ENCODE results near the gene ZFYVE9.
"Not testable (repeated sequence)": the region's sequence is repeated elsewhere in the genome, so short reads cannot be mapped to it uniquely, and the experiment has no call there.

ZFYVE9 gene

DNA sequence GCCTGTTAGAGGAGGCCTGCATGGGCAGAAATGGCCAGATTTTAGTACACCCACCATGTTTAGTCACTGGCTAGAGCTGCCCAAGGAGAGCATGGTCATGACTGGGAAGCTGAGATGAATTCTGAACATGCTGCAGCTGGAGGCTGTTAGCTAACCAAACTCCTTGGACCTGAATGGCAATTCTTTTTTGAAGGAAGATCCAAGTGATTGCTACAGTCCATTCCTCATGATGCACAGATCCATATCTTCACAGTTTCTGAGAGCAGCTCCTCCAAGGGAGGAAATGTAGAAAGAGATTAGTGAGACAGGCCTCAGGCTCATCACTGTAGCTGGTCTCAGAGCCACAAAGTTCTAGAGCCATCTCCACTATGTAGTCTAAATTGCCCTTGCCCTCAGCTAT is 11.1 kb downstream of the ZFYVE9 start:
- FAIRE-seq (no peak), DNase-seq (ENCODE audit: insufficient read length) (no peak)
- TF ChIP-seq POLR2A (IDR thresholded peaks at IDR 0.05; ENCODE audit: low read depth, low read length) (no peak), POLR2AphosphoS5 (IDR thresholded peaks at IDR 0.05; ENCODE audit: low read depth, low read length) (no peak), TAF1 (IDR thresholded peaks at IDR 0.05; ENCODE audit: borderline replicate concordance, low read depth, low read length) (no peak)

DNA sequence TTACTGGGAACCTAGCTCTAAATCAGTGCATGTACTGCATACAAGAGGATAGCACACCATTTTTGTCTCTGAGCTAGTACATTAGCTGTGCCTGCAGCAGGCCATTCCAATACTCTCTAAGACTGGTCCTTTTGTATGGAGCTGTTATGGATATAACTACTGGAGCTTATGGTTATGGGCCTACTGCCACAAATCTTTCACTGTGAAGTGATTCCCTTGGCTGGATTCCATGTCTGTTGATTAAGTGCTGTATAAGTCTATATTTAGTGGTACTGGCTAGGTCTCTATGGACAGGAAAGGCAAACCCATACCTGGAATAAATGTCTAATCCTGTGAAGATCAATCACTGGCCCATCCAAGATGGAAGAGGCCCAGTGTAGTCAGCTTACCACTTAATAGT is 12.0 kb downstream of the ZFYVE9 start:
- FAIRE-seq (no peak), DNase-seq (ENCODE audit: insufficient read length) (no peak)
- TF ChIP-seq POLR2AphosphoS5 (IDR thresholded peaks at IDR 0.05; ENCODE audit: low read depth, low read length), result no peak
- TF ChIP-seq TAF1 (IDR thresholded peaks at IDR 0.05; ENCODE audit: borderline replicate concordance, low read depth, low read length), result no peak
- no peak for TF ChIP-seq POLR2A (IDR thresholded peaks at IDR 0.05; ENCODE audit: low read depth, low read length)

DNA sequence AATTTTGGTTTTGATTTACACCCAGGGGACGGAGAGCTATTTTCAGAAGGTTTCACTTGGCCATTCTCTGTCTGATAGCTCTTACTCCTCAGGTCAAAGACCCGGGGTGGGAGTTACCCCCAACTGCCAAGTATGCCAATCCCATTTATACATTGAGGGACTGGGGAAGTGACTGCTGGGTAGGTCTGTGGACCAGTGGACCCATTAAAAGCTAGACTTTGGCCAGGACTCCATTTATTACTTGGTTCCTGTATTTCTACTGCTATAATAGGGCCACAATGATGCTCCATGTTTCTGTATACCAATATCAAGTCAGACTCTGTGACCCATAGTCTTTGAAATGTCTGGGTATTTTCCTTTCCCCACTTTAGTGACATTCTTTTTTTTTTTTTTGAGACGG is 14.6 kb downstream of the ZFYVE9 start:
- FAIRE-seq (no peak), DNase-seq (ENCODE audit: insufficient read length) (no peak)
- TF ChIP-seq TAF1 (IDR thresholded peaks at IDR 0.05; ENCODE audit: borderline replicate concordance, low read depth, low read length), result no peak
- no peak for TF ChIP-seq POLR2A (IDR thresholded peaks at IDR 0.05; ENCODE audit: low read depth, low read length)
- no peak for TF ChIP-seq POLR2AphosphoS5 (IDR thresholded peaks at IDR 0.05; ENCODE audit: low read depth, low read length)

DNA sequence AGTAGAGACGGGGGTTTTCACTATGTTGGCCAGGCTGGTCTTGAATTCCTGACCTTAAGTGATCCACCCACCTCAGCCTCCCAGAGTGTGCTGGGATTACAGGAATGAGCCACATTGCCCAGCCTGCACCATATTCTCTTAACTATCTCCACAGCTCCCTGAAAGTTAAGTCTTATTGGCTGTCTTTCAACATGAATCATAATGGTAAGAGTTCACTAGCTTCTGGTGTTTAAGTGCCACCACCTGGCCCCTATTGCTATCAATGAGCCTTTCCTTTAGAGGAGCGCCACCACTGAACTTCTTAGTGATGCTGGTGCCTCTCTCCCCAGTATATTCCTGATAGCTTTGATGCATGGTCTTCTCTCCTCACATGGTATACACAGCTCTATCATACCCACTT is 15.7 kb downstream of the ZFYVE9 start:
- FAIRE-seq (no peak), DNase-seq (ENCODE audit: insufficient read length) (no peak)
- TF ChIP-seq POLR2AphosphoS5 (IDR thresholded peaks at IDR 0.05; ENCODE audit: low read depth, low read length), result no peak
- TF ChIP-seq POLR2A (IDR thresholded peaks at IDR 0.05; ENCODE audit: low read depth, low read length), result no peak
- no peak for TF ChIP-seq TAF1 (IDR thresholded peaks at IDR 0.05; ENCODE audit: borderline replicate concordance, low read depth, low read length)

DNA sequence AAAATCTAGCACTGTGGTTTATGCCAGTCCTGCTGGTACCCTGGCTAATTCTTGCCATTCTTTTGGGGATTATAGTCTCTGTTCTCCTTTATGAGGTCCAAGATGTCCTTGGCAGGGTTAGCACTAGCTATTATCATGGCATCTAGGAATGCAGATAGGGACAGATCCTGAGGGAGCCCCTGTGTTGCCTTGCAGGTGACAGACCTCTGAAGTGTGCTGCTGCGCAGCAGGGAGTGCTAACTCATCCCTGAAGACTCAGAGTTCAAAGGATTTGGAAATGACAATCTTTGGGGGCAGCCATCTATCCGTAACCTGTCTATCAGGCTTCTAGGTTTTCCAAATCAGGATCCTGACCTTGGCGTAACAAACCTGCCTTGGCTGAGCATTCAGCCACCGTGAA is 16.3 kb downstream of the ZFYVE9 start:
- TF ChIP-seq POLR2AphosphoS5 (IDR thresholded peaks at IDR 0.05; ENCODE audit: low read depth, low read length), result no peak
- TF ChIP-seq POLR2A (IDR thresholded peaks at IDR 0.05; ENCODE audit: low read depth, low read length), result no peak
- TF ChIP-seq TAF1 (IDR thresholded peaks at IDR 0.05; ENCODE audit: borderline replicate concordance, low read depth, low read length), result no peak
- DNase-seq (ENCODE audit: insufficient read length), result no peak
- FAIRE-seq, result no peak

DNA sequence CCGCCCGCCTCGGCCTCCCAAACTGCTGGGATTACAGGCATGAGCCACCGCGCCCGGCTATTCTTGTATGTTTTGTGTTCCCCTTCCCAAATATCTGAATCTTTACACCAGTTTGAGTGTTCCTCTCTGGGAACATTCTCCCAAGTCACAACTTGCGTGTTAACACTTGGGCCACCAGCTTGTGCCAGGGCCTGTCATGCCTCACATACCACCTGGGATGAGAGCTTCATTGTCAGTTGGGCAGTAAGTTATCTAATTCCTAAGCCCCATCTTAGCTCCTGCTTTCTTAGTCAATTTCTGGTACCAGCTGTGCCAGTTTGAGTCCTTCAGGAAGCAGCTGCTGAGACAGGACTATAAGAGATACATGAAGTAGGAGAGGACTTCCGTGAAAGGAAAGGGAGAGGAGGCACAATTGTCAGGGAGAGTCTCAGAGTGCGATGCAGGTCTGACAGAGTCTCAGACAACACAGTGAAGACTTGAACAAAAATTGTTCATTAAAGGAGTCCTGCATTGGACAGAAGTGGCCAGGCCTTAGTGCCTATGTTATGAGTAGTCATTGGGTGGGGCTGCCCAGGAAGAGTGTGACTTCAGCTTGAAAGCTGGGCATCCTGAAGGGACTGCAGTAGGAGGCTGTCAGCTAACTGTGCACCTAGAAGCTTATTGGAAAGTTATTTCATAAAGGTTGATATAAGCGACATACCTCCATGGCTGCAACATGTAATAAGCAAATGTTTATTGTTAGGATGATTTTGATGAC is 17.3 kb downstream of the ZFYVE9 start:
- no peak for TF ChIP-seq POLR2A (IDR thresholded peaks at IDR 0.05; ENCODE audit: low read depth, low read length)
- no peak for TF ChIP-seq POLR2AphosphoS5 (IDR thresholded peaks at IDR 0.05; ENCODE audit: low read depth, low read length)
- TF ChIP-seq TAF1 (IDR thresholded peaks at IDR 0.05; ENCODE audit: borderline replicate concordance, low read depth, low read length), result no peak
- DNase-seq (ENCODE audit: insufficient read length) (no peak), FAIRE-seq (no peak)

DNA sequence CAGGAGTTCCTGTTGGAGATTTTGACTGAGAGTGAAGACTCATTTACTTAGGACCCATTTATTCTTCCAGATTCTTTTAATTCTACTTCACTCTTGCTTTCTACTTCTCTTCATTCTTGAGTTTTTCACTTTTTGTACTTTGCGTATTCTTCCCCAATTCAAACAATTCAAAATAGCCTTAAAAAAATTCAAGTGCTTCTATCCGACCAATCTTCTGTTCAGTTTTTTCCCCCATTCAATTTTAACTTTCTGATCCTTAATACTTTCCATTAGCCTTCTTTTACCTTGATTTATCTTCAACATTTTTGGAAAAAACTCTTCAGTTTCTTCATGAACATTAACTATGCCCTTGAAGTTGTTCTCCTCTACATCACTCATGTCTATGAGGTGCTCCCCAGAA is 21.1 kb downstream of the ZFYVE9 start:
- TF ChIP-seq POLR2A (IDR thresholded peaks at IDR 0.05; ENCODE audit: low read depth, low read length), result no peak
- no peak for TF ChIP-seq TAF1 (IDR thresholded peaks at IDR 0.05; ENCODE audit: borderline replicate concordance, low read depth, low read length)
- TF ChIP-seq POLR2AphosphoS5 (IDR thresholded peaks at IDR 0.05; ENCODE audit: low read depth, low read length), result no peak
- FAIRE-seq, result no peak
- no peak for DNase-seq (ENCODE audit: insufficient read length)

DNA sequence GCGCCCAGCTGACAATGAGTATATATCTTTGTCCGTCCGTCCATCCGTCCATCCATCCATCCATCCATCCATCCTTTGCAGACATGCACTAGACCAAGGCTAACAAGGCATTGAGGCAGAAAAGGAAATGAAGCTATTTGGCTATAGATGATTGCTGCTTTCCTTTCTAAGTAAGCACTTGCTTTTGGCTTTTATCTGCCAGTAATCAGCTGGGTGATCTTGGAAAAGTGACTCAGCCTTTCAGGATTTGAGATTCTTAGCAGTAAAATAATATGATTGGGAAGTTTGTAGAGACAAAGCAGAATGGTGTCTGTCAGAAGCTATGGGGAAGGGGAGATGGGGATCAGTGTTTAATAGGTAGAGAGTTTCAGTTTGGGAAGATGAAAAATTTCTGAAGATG is 22.7 kb downstream of the ZFYVE9 start:
- DNase-seq (ENCODE audit: insufficient read length), result no peak
- no peak for TF ChIP-seq POLR2A (IDR thresholded peaks at IDR 0.05; ENCODE audit: low read depth, low read length)
- TF ChIP-seq POLR2AphosphoS5 (IDR thresholded peaks at IDR 0.05; ENCODE audit: low read depth, low read length), result no peak
- no peak for TF ChIP-seq TAF1 (IDR thresholded peaks at IDR 0.05; ENCODE audit: borderline replicate concordance, low read depth, low read length)
- FAIRE-seq, result no peak

DNA sequence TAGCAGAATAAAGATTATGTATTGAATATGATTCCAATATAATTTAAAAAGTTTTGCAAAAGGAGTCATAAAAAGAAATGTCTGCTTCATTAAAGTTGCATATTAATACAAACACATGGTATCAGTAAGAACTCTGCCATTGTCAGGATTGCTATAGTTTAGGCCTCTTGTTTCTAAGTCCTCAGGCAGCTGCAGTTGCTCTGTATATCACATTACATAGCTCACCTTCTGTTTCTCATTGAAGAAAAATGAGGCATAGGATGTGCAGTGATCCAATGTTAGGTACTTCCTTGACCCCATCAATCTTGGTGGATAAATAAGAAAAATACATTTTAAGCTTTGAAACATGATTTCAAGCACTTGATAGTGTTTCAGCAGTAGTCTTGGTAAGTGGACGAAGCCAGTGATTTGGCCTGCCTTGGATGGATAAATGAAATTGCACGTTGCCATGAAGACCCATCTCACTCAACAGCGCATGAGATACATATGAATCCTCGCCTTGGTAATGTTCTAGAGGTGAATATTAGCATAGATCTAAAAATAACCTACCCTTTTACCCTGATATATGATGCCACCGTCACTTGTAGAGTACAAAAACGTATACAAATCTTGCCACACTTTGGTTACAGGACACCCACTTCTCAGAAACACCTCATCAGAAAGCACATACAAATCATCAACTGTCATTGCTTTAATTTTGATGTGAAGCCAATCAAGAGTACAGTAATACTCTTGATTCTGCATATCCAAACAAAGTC is 25.3 kb downstream of the ZFYVE9 start:
- DNase-seq (ENCODE audit: insufficient read length), result no peak
- no peak for FAIRE-seq
- TF ChIP-seq POLR2A (IDR thresholded peaks at IDR 0.05; ENCODE audit: low read depth, low read length) (no peak), POLR2AphosphoS5 (IDR thresholded peaks at IDR 0.05; ENCODE audit: low read depth, low read length) (no peak), TAF1 (IDR thresholded peaks at IDR 0.05; ENCODE audit: borderline replicate concordance, low read depth, low read length) (no peak)

DNA sequence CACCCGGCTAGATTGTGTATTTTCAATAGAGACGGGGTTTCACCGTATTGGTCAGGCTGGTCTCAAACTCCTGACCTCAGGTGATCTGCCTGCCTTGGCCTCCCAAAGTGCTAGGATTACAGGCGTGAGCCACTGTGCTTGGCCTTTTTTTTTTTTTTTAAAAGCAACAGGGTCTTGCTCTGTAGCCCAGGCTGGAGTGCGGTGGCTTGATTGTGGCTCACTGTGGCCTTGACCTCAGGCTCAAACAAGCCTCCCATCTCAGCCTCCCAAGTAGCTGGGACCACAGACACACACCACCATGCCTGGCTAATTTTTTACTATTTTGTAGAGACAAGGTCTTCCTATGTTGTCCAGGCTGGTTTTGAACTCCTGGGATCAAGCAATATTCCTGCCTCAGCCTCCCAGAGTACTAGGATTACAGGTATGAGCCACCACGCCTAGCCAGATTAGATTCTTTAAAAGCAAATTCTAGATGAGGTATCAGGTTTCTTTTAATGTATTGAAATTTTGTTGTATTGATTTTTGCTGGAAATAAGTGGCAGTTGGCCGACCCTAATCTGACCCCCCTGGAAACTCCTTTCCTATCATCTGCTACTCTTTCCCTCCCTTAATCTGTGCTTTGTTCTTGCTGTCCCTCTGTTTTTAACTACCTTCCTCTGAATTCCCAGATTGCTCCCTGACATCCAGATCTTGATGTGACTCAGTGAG is 26.6 kb downstream of the ZFYVE9 start:
- FAIRE-seq (no peak), DNase-seq (ENCODE audit: insufficient read length) (no peak)
- TF ChIP-seq POLR2AphosphoS5 (IDR thresholded peaks at IDR 0.05; ENCODE audit: low read depth, low read length), result no peak
- TF ChIP-seq TAF1 (IDR thresholded peaks at IDR 0.05; ENCODE audit: borderline replicate concordance, low read depth, low read length), result no peak
- no peak for TF ChIP-seq POLR2A (IDR thresholded peaks at IDR 0.05; ENCODE audit: low read depth, low read length)

DNA sequence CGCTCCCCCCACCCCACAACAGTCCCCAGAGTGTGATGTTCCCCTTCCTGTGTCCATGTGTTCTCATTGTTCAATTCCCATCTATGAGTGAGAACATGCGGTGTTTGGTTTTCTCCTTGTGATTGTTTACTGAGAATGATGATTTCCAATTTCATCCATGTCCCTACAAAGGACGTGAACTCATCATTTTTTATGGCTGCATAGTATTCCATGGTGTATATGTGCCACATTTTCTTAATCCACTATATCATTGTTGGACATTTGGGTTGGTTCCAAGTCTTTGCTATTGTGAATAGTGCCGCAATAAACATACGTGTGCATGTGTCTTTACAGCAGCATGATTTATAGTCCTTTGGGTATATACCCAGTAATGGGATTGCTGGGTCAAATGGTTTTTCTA is 29.3 kb downstream of the ZFYVE9 start:
- not testable (repeated sequence) for DNase-seq (ENCODE audit: insufficient read length); FAIRE-seq

DNA sequence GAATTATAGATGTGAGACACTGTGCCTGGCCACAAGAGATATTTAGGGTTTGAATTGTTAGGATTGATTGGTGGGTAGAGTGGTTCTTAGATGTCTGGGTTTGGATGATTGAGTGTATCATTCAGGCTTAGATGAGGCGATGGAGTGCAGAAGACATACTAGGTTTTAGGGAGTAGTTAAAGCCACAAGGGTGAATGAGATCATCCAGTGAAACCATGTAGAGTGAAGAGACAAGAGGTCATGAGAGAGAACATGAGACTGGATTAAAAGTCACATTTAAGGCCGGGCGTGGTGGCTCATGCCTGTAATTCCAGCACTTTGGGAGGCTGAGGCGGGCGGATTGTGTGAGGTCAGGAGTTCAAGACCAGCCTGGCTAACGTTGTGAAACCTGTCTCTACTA is 37.2 kb downstream of the ZFYVE9 start:
- DNase-seq (ENCODE audit: insufficient read length) (no peak), FAIRE-seq (no peak)
- TF ChIP-seq TAF1 (IDR thresholded peaks at IDR 0.05; ENCODE audit: borderline replicate concordance, low read depth, low read length) (no peak), POLR2A (IDR thresholded peaks at IDR 0.05; ENCODE audit: low read depth, low read length) (no peak), POLR2AphosphoS5 (IDR thresholded peaks at IDR 0.05; ENCODE audit: low read depth, low read length) (no peak)
